Measurements from ENCODE around the gene LRP1B.

LRP1B gene

GRCh38 chr2:142131010-142131669, at the start of gene LRP1B:
Gene LRP1B (minus strand): TSS chr2:142131016. CDS start chr2:142130729, 287 bp downstream.
- DNase-seq (ENCODE audit: low spot score): peak; percentile 18

GRCh38 chr2:142179686-142180085, 48.9 kb upstream of the LRP1B start:
- DNase-seq (ENCODE audit: low spot score): no peak

GRCh38 chr2:142178604-142179003, 47.8 kb upstream of the LRP1B start:
- no peak for DNase-seq (ENCODE audit: low spot score)

- DNase-seq (ENCODE audit: low spot score): no peak
These were observed 46.1 kb upstream of the LRP1B start for GRCh38 chr2:142176941-142177340.

- peak; percentile 16 for DNase-seq (ENCODE audit: low spot score)
These were observed 45.1 kb upstream of the LRP1B start for GRCh38 chr2:142175813-142176338.

- no peak for DNase-seq (ENCODE audit: low spot score)
These were observed 43.4 kb upstream of the LRP1B start for GRCh38 chr2:142174176-142174575.

GRCh38 chr2:142170847-142171246, 40.0 kb upstream of the LRP1B start:
- DNase-seq (ENCODE audit: low spot score): no peak

- DNase-seq (ENCODE audit: low spot score): peak; percentile 10
These were observed 35.0 kb upstream of the LRP1B start for GRCh38 chr2:142165790-142166189.

GRCh38 chr2:142153601-142154000, 22.8 kb upstream of the LRP1B start:
- DNase-seq (ENCODE audit: low spot score): no peak

GRCh38 chr2:142150453-142150852, 19.6 kb upstream of the LRP1B start:
- no peak for DNase-seq (ENCODE audit: low spot score)

GRCh38 chr2:142144547-142144946, 13.7 kb upstream of the LRP1B start:
- no peak for DNase-seq (ENCODE audit: low spot score)

GRCh38 chr2:142142595-142142994, 11.8 kb upstream of the LRP1B start:
- DNase-seq (ENCODE audit: low spot score): no peak

GRCh38 chr2:142140434-142140845, 9.6 kb upstream of the LRP1B start:
- no peak for DNase-seq (ENCODE audit: low spot score)

- DNase-seq (ENCODE audit: low spot score): no peak
These were observed 8.6 kb upstream of the LRP1B start for GRCh38 chr2:142139384-142139783.

GRCh38 chr2:142136571-142136970, 5.8 kb upstream of the LRP1B start:
- no peak for DNase-seq (ENCODE audit: low spot score)

- DNase-seq (ENCODE audit: low spot score): no peak
These were observed 4.1 kb upstream of the LRP1B start for GRCh38 chr2:142134911-142135310.

- DNase-seq (ENCODE audit: low spot score): peak; percentile 8
These were observed 456 bp downstream of the LRP1B start for GRCh38 chr2:142130111-142131009.

- DNase-seq (ENCODE audit: low spot score): no peak
These were observed 2.7 kb downstream of the LRP1B start for GRCh38 chr2:142128105-142128504.

GRCh38 chr2:142127248-142127647, 3.6 kb downstream of the LRP1B start:
- DNase-seq (ENCODE audit: low spot score): no peak

GRCh38 chr2:142124706-142125105, 6.1 kb downstream of the LRP1B start:
- DNase-seq (ENCODE audit: low spot score): no peak

- DNase-seq (ENCODE audit: low spot score): no peak
These were observed 11.5 kb downstream of the LRP1B start for GRCh38 chr2:142119347-142119746.

- DNase-seq (ENCODE audit: low spot score): no peak
These were observed 18.0 kb downstream of the LRP1B start for GRCh38 chr2:142112757-142113221.

All from HuH-7.5 (cell line).